ENCODE data around the gene WDR4. TPM values are rescaled to one million over a fixed set of nuclear protein-coding genes. Genes with fewer than 3 reads are reported as not detected.
"Not testable (repeated sequence)": the region's sequence is repeated elsewhere in the genome, so short reads cannot be mapped to it uniquely, and the experiment has no call there.

The WDR4 gene
- 10 to 100 TPM; 18.5 to 27.6 (median 20.9) TPM for total RNA-seq (2021; fragmentation: NEBNext Ultra II Directional; extraction: Animal tissue kit (Norgen Biotek cat#: 25700))
- long read RNA-seq, transcript WDR4-201 (12 exons, 1,471 nt): major isoform, 9 of 17 reads
- long read RNA-seq, partial matches to known transcripts: 1 of 17 reads
- long read RNA-seq, other reads (novel, unspliced or antisense): 3 of 17 reads

DNA sequence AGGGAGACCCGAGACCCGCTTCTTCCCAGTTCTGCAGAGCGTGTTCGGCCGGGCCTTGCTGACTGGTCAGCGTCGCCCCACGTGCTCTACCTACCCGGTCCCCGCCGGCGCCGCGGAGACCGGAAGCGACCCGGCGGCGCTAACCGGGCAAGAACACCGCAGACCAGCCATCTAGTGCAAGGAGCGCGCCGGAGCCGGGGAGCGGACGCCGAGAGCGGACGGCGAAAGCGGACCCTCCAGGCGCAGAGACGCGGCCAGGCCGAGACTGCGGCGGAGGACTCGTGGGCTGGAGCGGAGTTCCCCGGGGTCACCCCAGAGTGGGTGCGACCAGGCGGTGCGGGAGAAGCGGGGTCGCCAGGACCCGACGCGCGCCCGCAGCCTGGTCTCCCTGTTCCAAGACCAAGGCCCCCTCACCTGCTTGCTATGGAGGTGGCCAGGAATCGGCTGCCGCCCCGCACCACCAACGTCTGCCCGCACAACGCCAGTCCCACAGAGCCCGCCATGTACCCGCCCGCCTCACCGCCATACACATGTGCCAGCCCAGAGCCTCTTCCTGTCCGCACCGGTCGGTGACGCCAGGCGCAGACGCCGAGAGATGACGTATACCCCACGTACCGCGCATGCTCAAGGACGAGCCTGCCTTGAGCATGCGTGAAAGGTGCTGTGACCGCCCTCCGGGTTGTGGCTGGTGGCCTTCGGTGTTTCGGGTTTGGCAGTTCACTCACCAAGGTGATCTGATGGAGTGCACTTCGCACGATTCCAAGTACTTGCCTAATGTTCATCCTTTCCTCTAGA, at the start of gene WDR4:
WDR4 (minus strand) TSS at position 547 of the 795 bp plus-strand sequence; CDS start at position 503, 44 bp downstream.
- peaks cover 27% of the 10 kb centered on the region for H3K36me3 Mint-ChIP-seq (ENCODE audit: low read depth)
- TF ChIP-seq, protein P1, sequence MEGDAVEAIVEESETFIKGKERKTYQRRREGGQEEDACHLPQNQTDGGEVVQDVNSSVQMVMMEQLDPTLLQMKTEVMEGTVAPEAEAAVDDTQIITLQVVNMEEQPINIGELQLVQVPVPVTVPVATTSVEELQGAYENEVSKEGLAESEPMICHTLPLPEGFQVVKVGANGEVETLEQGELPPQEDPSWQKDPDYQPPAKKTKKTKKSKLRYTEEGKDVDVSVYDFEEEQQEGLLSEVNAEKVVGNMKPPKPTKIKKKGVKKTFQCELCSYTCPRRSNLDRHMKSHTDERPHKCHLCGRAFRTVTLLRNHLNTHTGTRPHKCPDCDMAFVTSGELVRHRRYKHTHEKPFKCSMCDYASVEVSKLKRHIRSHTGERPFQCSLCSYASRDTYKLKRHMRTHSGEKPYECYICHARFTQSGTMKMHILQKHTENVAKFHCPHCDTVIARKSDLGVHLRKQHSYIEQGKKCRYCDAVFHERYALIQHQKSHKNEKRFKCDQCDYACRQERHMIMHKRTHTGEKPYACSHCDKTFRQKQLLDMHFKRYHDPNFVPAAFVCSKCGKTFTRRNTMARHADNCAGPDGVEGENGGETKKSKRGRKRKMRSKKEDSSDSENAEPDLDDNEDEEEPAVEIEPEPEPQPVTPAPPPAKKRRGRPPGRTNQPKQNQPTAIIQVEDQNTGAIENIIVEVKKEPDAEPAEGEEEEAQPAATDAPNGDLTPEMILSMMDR (IDR thresholded peaks at IDR 0.05): no peak
- peak; percentile 95 for DNase-seq
- H3K4me1 Mint-ChIP-seq (ENCODE audit: low read depth): peaks cover 23% of the 10 kb centered on the region
- peak within 1 kb of the TSS; percentile 94 for H3K4me3 Mint-ChIP-seq
- peaks cover 3% of the 10 kb centered on the region for H3K27me3 Mint-ChIP-seq (ENCODE audit: insufficient read depth)
- H3K9me3 Mint-ChIP-seq: peaks cover 6% of the 10 kb centered on the region; the same call in 1 of the 2 replicates
- H3K27ac Mint-ChIP-seq: peak within 1 kb of the TSS; percentile 91

DNA sequence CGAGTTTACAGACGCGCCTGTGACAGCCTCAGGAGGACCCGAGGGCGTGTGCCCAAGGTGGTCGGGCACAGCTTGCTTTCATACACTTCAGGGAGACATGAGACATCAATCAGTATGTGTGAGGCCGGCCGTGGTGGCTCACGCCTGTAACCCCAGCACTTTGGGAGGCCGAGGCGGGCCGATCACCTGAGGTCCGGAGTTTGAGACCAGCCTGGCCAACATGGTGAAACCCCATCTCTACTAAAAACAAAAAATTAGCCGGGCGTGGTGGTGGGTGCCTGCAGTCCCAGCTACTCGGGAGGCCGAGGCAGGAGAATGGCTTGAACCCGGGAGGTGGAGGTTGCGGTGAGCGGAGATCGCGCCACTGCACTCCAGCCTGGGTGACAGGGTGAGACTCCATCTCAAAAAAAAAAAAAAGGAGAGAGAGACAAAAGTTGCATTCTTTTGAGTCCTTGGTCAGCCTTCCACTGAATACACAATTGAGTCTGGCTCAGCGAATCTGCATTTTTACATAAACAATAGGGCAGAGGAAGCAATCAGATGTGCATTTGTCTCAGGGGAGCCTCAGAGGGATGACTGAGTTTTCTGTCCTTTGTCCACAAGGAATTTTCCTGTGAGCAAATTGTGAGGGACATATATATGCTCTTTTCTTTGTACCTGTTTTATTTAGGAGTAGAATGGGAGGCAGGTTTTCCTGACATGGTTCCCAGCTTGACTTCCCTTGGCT, 48.3 kb upstream of the WDR4 start:
- not testable (repeated sequence) for H3K27ac Mint-ChIP-seq; H3K27me3 Mint-ChIP-seq (ENCODE audit: insufficient read depth); H3K9me3 Mint-ChIP-seq; DNase-seq; H3K4me3 Mint-ChIP-seq; H3K36me3 Mint-ChIP-seq (ENCODE audit: low read depth)
- peaks cover 14% of the 10 kb centered on the region for H3K4me1 Mint-ChIP-seq (ENCODE audit: low read depth)

GRCh38 chr21:42925114-42925926, 46.0 kb upstream of the WDR4 start, which contains the start of gene ERVH48-1:
Gene ERVH48-1 (minus strand): TSS chr21:42925630. CDS start chr21:42919006, 6,624 bp downstream.
- no peak within 1 kb of the TSS for H3K27ac Mint-ChIP-seq
- no peaks in the 10 kb centered on the region for H3K36me3 Mint-ChIP-seq (ENCODE audit: low read depth)
- H3K9me3 Mint-ChIP-seq: no peaks in the 10 kb centered on the region
- peaks cover 14% of the 10 kb centered on the region for H3K4me1 Mint-ChIP-seq (ENCODE audit: low read depth)
- TF ChIP-seq, protein P1 (IDR thresholded peaks at IDR 0.05): no peak
- no peak for DNase-seq
- no peaks in the 10 kb centered on the region for H3K27me3 Mint-ChIP-seq (ENCODE audit: insufficient read depth)
- no peak within 1 kb of the TSS for H3K4me3 Mint-ChIP-seq

- DNase-seq: no peak
- H3K4me1 Mint-ChIP-seq (ENCODE audit: low read depth): peaks cover 14% of the 10 kb centered on the region
- TF ChIP-seq, protein P1 (IDR thresholded peaks at IDR 0.05): no peak
- no peak overlapping the region for H3K4me3 Mint-ChIP-seq
- H3K27me3 Mint-ChIP-seq (ENCODE audit: insufficient read depth): no peaks in the 10 kb centered on the region
- H3K27ac Mint-ChIP-seq: peak overlapping the region; percentile 64
- no peaks in the 10 kb centered on the region for H3K36me3 Mint-ChIP-seq (ENCODE audit: low read depth)
- H3K9me3 Mint-ChIP-seq: no peaks in the 10 kb centered on the region
These were observed 45.1 kb upstream of the WDR4 start for GRCh38 chr21:42924433-42924751.

GRCh38 chr21:42923553-42924432, 44.5 kb upstream of the WDR4 start:
- TF ChIP-seq, protein P1 (IDR thresholded peaks at IDR 0.05): peak; percentile 82
- H3K36me3 Mint-ChIP-seq (ENCODE audit: low read depth): no peaks in the 10 kb centered on the region
- peak; percentile 79 for DNase-seq
- peak overlapping the region; percentile 64 for H3K27ac Mint-ChIP-seq
- peaks cover 14% of the 10 kb centered on the region for H3K4me1 Mint-ChIP-seq (ENCODE audit: low read depth)
- H3K27me3 Mint-ChIP-seq (ENCODE audit: insufficient read depth): peaks cover 2% of the 10 kb centered on the region
- H3K4me3 Mint-ChIP-seq: peak overlapping the region; percentile 47
- no peaks in the 10 kb centered on the region for H3K9me3 Mint-ChIP-seq
